ENCODE data around the gene ATMIN. TPM values are rescaled to one million over a fixed set of nuclear protein-coding genes. Genes with fewer than 3 reads are reported as not detected.

ATMIN gene
- total RNA-seq: 10 to 100 TPM; 25.5 to 34.4 TPM
- long read RNA-seq, full-length matches to known transcripts: 79 of 88 reads
- long read RNA-seq, partial matches to known transcripts: 1 of 88 reads
- long read RNA-seq, other reads (novel, unspliced or antisense): 8 of 88 reads

- peak; percentile 74 to 92 for DNase-seq
- ATAC-seq: peak; percentile 98
- intact Hi-C loops (cut with DNase I, micrococcal nuclease): no loop called here
Measured at GRCh38 chr16:81035398-81035974, at the start of gene ATMIN. TSS of gene ATMIN (plus strand) at chr16:81035842. CDS start at chr16:81035871, 29 bp downstream.

GRCh38 chr16:80986557-80986956 is 49.1 kb upstream of the ATMIN start:
- ATAC-seq (no peak), DNase-seq (no peak)
- intact Hi-C loops (cut with DNase I, micrococcal nuclease): no loop called here

- DNase-seq (no peak), ATAC-seq (no peak)
- intact Hi-C loops (cut with DNase I, micrococcal nuclease): no loop called here
Measured at GRCh38 chr16:80988756-80989155, 46.9 kb upstream of the ATMIN start.

GRCh38 chr16:80989801-80990200 is 45.8 kb upstream of the ATMIN start:
- intact Hi-C loops (cut with DNase I, micrococcal nuclease): no loop called here
- DNase-seq (no peak), ATAC-seq (peak; percentile 35)

GRCh38 chr16:80990577-80990976 is 45.1 kb upstream of the ATMIN start:
- intact Hi-C loops (cut with DNase I, micrococcal nuclease): no loop called here
- DNase-seq: no peak
- ATAC-seq: no peak

GRCh38 chr16:80990978-80991377 is 44.7 kb upstream of the ATMIN start:
- intact Hi-C loops (cut with DNase I, micrococcal nuclease): no loop called here
- DNase-seq (no peak), ATAC-seq (peak; percentile 24)

GRCh38 chr16:80991792-80992430 is 43.7 kb upstream of the ATMIN start:
- ATAC-seq (no peak), DNase-seq (no peak)
- intact Hi-C loops (cut with DNase I, micrococcal nuclease): no loop called here

- DNase-seq (no peak), ATAC-seq (no peak)
- intact Hi-C loops (cut with DNase I, micrococcal nuclease): no loop called here
Measured at GRCh38 chr16:80992676-80993293, 42.9 kb upstream of the ATMIN start.

- no peak for DNase-seq
Measured at GRCh38 chr16:80993307-80993706, 42.3 kb upstream of the ATMIN start.

GRCh38 chr16:80993834-80994233 is 41.8 kb upstream of the ATMIN start:
- ATAC-seq: no peak
- intact Hi-C loops (cut with DNase I, micrococcal nuclease): no loop called here
- DNase-seq: no peak

More at GRCh38 chr16:80993307-80993706, 42.3 kb upstream of the ATMIN start:
- intact Hi-C loops (cut with DNase I, micrococcal nuclease): no loop called here
- no peak for ATAC-seq

GRCh38 chr16:80994451-80994850 is 41.2 kb upstream of the ATMIN start:
- no peak for DNase-seq
- ATAC-seq: peak; percentile 82
- intact Hi-C loops (cut with DNase I, micrococcal nuclease): no loop called here

- intact Hi-C loops (cut with DNase I, micrococcal nuclease): no loop called here
- ATAC-seq: no peak
- no peak for DNase-seq
Measured at GRCh38 chr16:80996688-80997138, 38.9 kb upstream of the ATMIN start.

GRCh38 chr16:80997139-80997798 is 38.4 kb upstream of the ATMIN start:
- no peak for DNase-seq
- intact Hi-C loops (cut with DNase I, micrococcal nuclease): no loop called here
- ATAC-seq: peak; percentile 71

- ATAC-seq (no peak), DNase-seq (no peak)
- intact Hi-C loops (cut with DNase I, micrococcal nuclease): no loop called here
Measured at GRCh38 chr16:80997964-80998620, 37.5 kb upstream of the ATMIN start.

GRCh38 chr16:81000873-81001272 is 34.8 kb upstream of the ATMIN start:
- intact Hi-C loops (cut with DNase I, micrococcal nuclease): no loop called here
- DNase-seq (no peak), ATAC-seq (no peak)

- intact Hi-C loops (cut with DNase I, micrococcal nuclease): no loop called here
- no peak for ATAC-seq
- DNase-seq: no peak
Measured at GRCh38 chr16:81001330-81001729, 34.3 kb upstream of the ATMIN start.

- intact Hi-C loops (cut with DNase I, micrococcal nuclease): no loop called here
- ATAC-seq: no peak
Measured at GRCh38 chr16:81003064-81003463, 32.6 kb upstream of the ATMIN start.

GRCh38 chr16:81003610-81004460 is 31.8 kb upstream of the ATMIN start:
- DNase-seq (no peak), ATAC-seq (no peak)
- intact Hi-C loops (cut with DNase I, micrococcal nuclease): no loop called here

More at GRCh38 chr16:81003064-81003463, 32.6 kb upstream of the ATMIN start:
- DNase-seq: no peak

Data from left colon (tissue), 2 donors.